Erythroblast (primary cell): ENCODE results near the gene GLUL.

Experiments used
- GATA1 ChIP-seq: IDR thresholded peaks from 2 replicates; pipeline ENCODE4 v1.6.1; 2011; ENCODE audit warnings: low read depth, mild to moderate bottlenecking, control low read depth, low read length, moderate library complexity
- POLR2A ChIP-seq: IDR thresholded peaks from 2 replicates; pipeline ENCODE4 v1.6.1; 2011; ENCODE audit warnings: mild to moderate bottlenecking, low read length

- TF ChIP-seq POLR2A (no peak), GATA1 (no peak)
These were observed 24.2 kb upstream of the GLUL start for GRCh38 chr1:182415789-182416188.
